Gastroesophageal sphincter (tissue), 3 donors: Measurements from ENCODE around the gene ADARB1.

Experiments used
- POLR2A ChIP-seq, 2 donors: fragments of 450-650 bp; IDR thresholded peaks; one replicate each; pipeline ENCODE4 v1.6.1; 2017; ENCODE audit warnings: antibody characterized with exemption in 2 of 2, mild to moderate bottlenecking in 2 of 2, moderate library complexity in 1 of 2
- POLR2AphosphoS5 ChIP-seq: sonication (generic); formaldehyde crosslinking; IDR thresholded peaks from one replicate; pipeline ENCODE4 v1.6.1; 2017; ENCODE audit warnings: antibody characterized with exemption
- TF ChIP-seq, protein P1 (sequence below), 4 experiments: fragments of 200-600 bp in 2 of 4; fragments of 450-650 bp in 2 of 4; sonication (generic) in 1 of 4; IDR thresholded peaks; one replicate each; pipeline ENCODE4 v1.5.1; 2017 to 2019; ENCODE audit warnings: antibody characterized with exemption in 4 of 4, mild to moderate bottlenecking in 2 of 4, moderate library complexity in 2 of 4

- TF ChIP-seq, protein P1, sequence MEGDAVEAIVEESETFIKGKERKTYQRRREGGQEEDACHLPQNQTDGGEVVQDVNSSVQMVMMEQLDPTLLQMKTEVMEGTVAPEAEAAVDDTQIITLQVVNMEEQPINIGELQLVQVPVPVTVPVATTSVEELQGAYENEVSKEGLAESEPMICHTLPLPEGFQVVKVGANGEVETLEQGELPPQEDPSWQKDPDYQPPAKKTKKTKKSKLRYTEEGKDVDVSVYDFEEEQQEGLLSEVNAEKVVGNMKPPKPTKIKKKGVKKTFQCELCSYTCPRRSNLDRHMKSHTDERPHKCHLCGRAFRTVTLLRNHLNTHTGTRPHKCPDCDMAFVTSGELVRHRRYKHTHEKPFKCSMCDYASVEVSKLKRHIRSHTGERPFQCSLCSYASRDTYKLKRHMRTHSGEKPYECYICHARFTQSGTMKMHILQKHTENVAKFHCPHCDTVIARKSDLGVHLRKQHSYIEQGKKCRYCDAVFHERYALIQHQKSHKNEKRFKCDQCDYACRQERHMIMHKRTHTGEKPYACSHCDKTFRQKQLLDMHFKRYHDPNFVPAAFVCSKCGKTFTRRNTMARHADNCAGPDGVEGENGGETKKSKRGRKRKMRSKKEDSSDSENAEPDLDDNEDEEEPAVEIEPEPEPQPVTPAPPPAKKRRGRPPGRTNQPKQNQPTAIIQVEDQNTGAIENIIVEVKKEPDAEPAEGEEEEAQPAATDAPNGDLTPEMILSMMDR (IDR thresholded peaks at IDR 0.05), result no peak
- TF ChIP-seq POLR2A (IDR thresholded peaks at IDR 0.05) (no peak), POLR2AphosphoS5 (no peak)
These were observed 21.1 kb downstream of the ADARB1 start for GRCh38 chr21:45095505-45095904.
